Activated gamma-delta T cell (primary cell): ENCODE measurements around the gene SLC34A3.

Source experiments
- DNase-seq: peaks from one replicate; lab custom pipeline; 2025; lab: John Stamatoyannopoulos, UW
- total RNA-seq, 2 donors: gene quantifications; one replicate each; lab custom pipeline; 2026; lab: John Stamatoyannopoulos, UW

The SLC34A3 gene
- total RNA-seq: 0.04 to 0.05 reads per million in 2 donors

- DNase-seq: no peak
These were observed at the start of gene SLC34A3 for GRCh38 chr9:137230705-137231371. Gene SLC34A3 (plus strand): TSS chr9:137230901. CDS start chr9:137231703, 802 bp downstream.

GRCh38 chr9:137181680-137182079 is 49.0 kb upstream of the SLC34A3 start:
- no peak for DNase-seq

GRCh38 chr9:137182836-137183235 is 47.9 kb upstream of the SLC34A3 start:
- DNase-seq: no peak

GRCh38 chr9:137183980-137184595 is 46.6 kb upstream of the SLC34A3 start:
- DNase-seq: no peak

GRCh38 chr9:137184881-137185660 is 45.6 kb upstream of the SLC34A3 start:
- no peak for DNase-seq

GRCh38 chr9:137185921-137186320 is 44.8 kb upstream of the SLC34A3 start:
- no peak for DNase-seq

GRCh38 chr9:137186385-137186784 is 44.3 kb upstream of the SLC34A3 start:
- no peak for DNase-seq

GRCh38 chr9:137187386-137187785 is 43.3 kb upstream of the SLC34A3 start:
- no peak for DNase-seq

- DNase-seq: no peak
These were observed 42.6 kb upstream of the SLC34A3 start for GRCh38 chr9:137188086-137188489.

GRCh38 chr9:137188490-137189296 is 42.0 kb upstream of the SLC34A3 start, which contains the start of the genes ANAPC2 and SSNA1:
Gene ANAPC2 (minus strand): TSS chr9:137188560. CDS start chr9:137188532, 28 bp downstream.
Gene SSNA1 (plus strand): TSS chr9:137188676. CDS start chr9:137188727, 51 bp downstream.
- DNase-seq: peak; percentile 92

- DNase-seq: no peak
These were observed 41.1 kb upstream of the SLC34A3 start for GRCh38 chr9:137189297-137190295.

- DNase-seq: no peak
These were observed 40.3 kb upstream of the SLC34A3 start for GRCh38 chr9:137190315-137190856.

- no peak for DNase-seq
These were observed 39.5 kb upstream of the SLC34A3 start for GRCh38 chr9:137191245-137191644.

- DNase-seq: no peak
These were observed 38.8 kb upstream of the SLC34A3 start for GRCh38 chr9:137191691-137192447.

GRCh38 chr9:137192448-137192780 is 38.3 kb upstream of the SLC34A3 start:
- DNase-seq: no peak

GRCh38 chr9:137192859-137193258 is 37.8 kb upstream of the SLC34A3 start:
- DNase-seq: no peak

GRCh38 chr9:137193771-137194170 is 36.9 kb upstream of the SLC34A3 start:
- no peak for DNase-seq

GRCh38 chr9:137194388-137194787 is 36.3 kb upstream of the SLC34A3 start:
- DNase-seq: no peak

GRCh38 chr9:137194909-137195308 is 35.8 kb upstream of the SLC34A3 start:
- DNase-seq: no peak
